ENCODE results near the gene MACF1.

MACF1 gene

GRCh38 chr1:39214998-39215873 lies 10.7 kb downstream of the MACF1 start:
- peaks cover 67% of the 10 kb centered on the region for H3K4me1 Mint-ChIP-seq (ENCODE audit: low read depth)
- H3K9me3 Mint-ChIP-seq, result no peaks in the 10 kb centered on the region
- peaks cover 13% of the 10 kb centered on the region for H3K36me3 Mint-ChIP-seq (ENCODE audit: low read depth)
- H3K4me3 Mint-ChIP-seq, result peak overlapping the region; percentile 95
- no peaks in the 10 kb centered on the region for H3K27me3 Mint-ChIP-seq
- H3K27ac Mint-ChIP-seq, result peak overlapping the region; percentile 94

- peak overlapping the region; percentile 94 for H3K27ac Mint-ChIP-seq
- no peaks in the 10 kb centered on the region for H3K9me3 Mint-ChIP-seq
- no peaks in the 10 kb centered on the region for H3K27me3 Mint-ChIP-seq
- peaks cover 19% of the 10 kb centered on the region for H3K36me3 Mint-ChIP-seq (ENCODE audit: low read depth)
- peak overlapping the region; percentile 95 for H3K4me3 Mint-ChIP-seq
- H3K4me1 Mint-ChIP-seq (ENCODE audit: low read depth), result peaks cover 77% of the 10 kb centered on the region
Measured at GRCh38 chr1:39216771-39217170, 12.3 kb downstream of the MACF1 start.

GRCh38 chr1:39220891-39221870 lies 16.7 kb downstream of the MACF1 start:
- Mint-ChIP-seq H3K4me3 (no peak overlapping the region), H3K4me1 (ENCODE audit: low read depth) (peaks cover 77% of the 10 kb centered on the region), H3K27ac (peak overlapping the region; percentile 10), H3K36me3 (ENCODE audit: low read depth) (peaks cover 41% of the 10 kb centered on the region), H3K9me3 (no peaks in the 10 kb centered on the region), H3K27me3 (no peaks in the 10 kb centered on the region)

GRCh38 chr1:39224295-39224829 lies 19.9 kb downstream of the MACF1 start:
- Mint-ChIP-seq H3K4me3 (no peak overlapping the region), H3K4me1 (ENCODE audit: low read depth) (peaks cover 61% of the 10 kb centered on the region), H3K27me3 (no peaks in the 10 kb centered on the region), H3K9me3 (no peaks in the 10 kb centered on the region), H3K36me3 (ENCODE audit: low read depth) (peaks cover 51% of the 10 kb centered on the region), H3K27ac (peak overlapping the region; percentile 64)

- no peak overlapping the region for H3K27ac Mint-ChIP-seq
- H3K4me1 Mint-ChIP-seq (ENCODE audit: low read depth), result peaks cover 63% of the 10 kb centered on the region
- H3K9me3 Mint-ChIP-seq, result no peaks in the 10 kb centered on the region
- peaks cover 47% of the 10 kb centered on the region for H3K36me3 Mint-ChIP-seq (ENCODE audit: low read depth)
- no peaks in the 10 kb centered on the region for H3K27me3 Mint-ChIP-seq
- H3K4me3 Mint-ChIP-seq, result no peak overlapping the region
Measured at GRCh38 chr1:39226836-39227235, 22.3 kb downstream of the MACF1 start.

GRCh38 chr1:39228252-39228651 lies 23.8 kb downstream of the MACF1 start:
- no peak overlapping the region for H3K27ac Mint-ChIP-seq

GRCh38 chr1:39229504-39229903 lies 25.0 kb downstream of the MACF1 start:
- Mint-ChIP-seq H3K27ac (peak overlapping the region; percentile 57), H3K36me3 (ENCODE audit: low read depth) (peaks cover 37% of the 10 kb centered on the region), H3K4me3 (no peak overlapping the region), H3K9me3 (no peaks in the 10 kb centered on the region), H3K27me3 (no peaks in the 10 kb centered on the region), H3K4me1 (ENCODE audit: low read depth) (peaks cover 55% of the 10 kb centered on the region)

More at GRCh38 chr1:39228252-39228651, 23.8 kb downstream of the MACF1 start:
- Mint-ChIP-seq H3K4me1 (ENCODE audit: low read depth) (peaks cover 63% of the 10 kb centered on the region), H3K4me3 (no peak overlapping the region), H3K36me3 (ENCODE audit: low read depth) (peaks cover 47% of the 10 kb centered on the region), H3K9me3 (no peaks in the 10 kb centered on the region), H3K27me3 (no peaks in the 10 kb centered on the region)

- peaks cover 41% of the 10 kb centered on the region for H3K36me3 Mint-ChIP-seq (ENCODE audit: low read depth)
Measured at GRCh38 chr1:39230261-39231190, 26.0 kb downstream of the MACF1 start.

GRCh38 chr1:39236971-39237370 lies 32.5 kb downstream of the MACF1 start:
- Mint-ChIP-seq H3K27me3 (no peaks in the 10 kb centered on the region), H3K9me3 (no peaks in the 10 kb centered on the region), H3K27ac (peak overlapping the region; percentile 22), H3K4me1 (ENCODE audit: low read depth) (peaks cover 46% of the 10 kb centered on the region), H3K4me3 (no peak overlapping the region), H3K36me3 (ENCODE audit: low read depth) (peaks cover 49% of the 10 kb centered on the region)

More at GRCh38 chr1:39230261-39231190, 26.0 kb downstream of the MACF1 start:
- Mint-ChIP-seq H3K4me3 (peak overlapping the region; percentile 31), H3K9me3 (no peaks in the 10 kb centered on the region), H3K27ac (peak overlapping the region; percentile 81), H3K4me1 (ENCODE audit: low read depth) (peaks cover 50% of the 10 kb centered on the region), H3K27me3 (no peaks in the 10 kb centered on the region)

- no peaks in the 10 kb centered on the region for H3K27me3 Mint-ChIP-seq
- H3K4me3 Mint-ChIP-seq, result no peak overlapping the region
- H3K36me3 Mint-ChIP-seq (ENCODE audit: low read depth), result peaks cover 43% of the 10 kb centered on the region
- peaks cover 38% of the 10 kb centered on the region for H3K4me1 Mint-ChIP-seq (ENCODE audit: low read depth)
- no peaks in the 10 kb centered on the region for H3K9me3 Mint-ChIP-seq
- H3K27ac Mint-ChIP-seq, result peak overlapping the region; percentile 51
Measured at GRCh38 chr1:39238476-39238875, 34.0 kb downstream of the MACF1 start.

GRCh38 chr1:39239968-39240367 lies 35.5 kb downstream of the MACF1 start:
- Mint-ChIP-seq H3K4me3 (no peak overlapping the region), H3K36me3 (ENCODE audit: low read depth) (peaks cover 43% of the 10 kb centered on the region), H3K4me1 (ENCODE audit: low read depth) (peaks cover 40% of the 10 kb centered on the region), H3K9me3 (no peaks in the 10 kb centered on the region), H3K27ac (no peak overlapping the region), H3K27me3 (no peaks in the 10 kb centered on the region)

GRCh38 chr1:39243302-39243701 lies 38.8 kb downstream of the MACF1 start:
- H3K27me3 Mint-ChIP-seq, result no peaks in the 10 kb centered on the region
- H3K4me3 Mint-ChIP-seq, result no peak overlapping the region
- H3K4me1 Mint-ChIP-seq (ENCODE audit: low read depth), result peaks cover 25% of the 10 kb centered on the region
- H3K27ac Mint-ChIP-seq, result no peak overlapping the region
- H3K9me3 Mint-ChIP-seq, result no peaks in the 10 kb centered on the region
- H3K36me3 Mint-ChIP-seq (ENCODE audit: low read depth), result peaks cover 25% of the 10 kb centered on the region

GRCh38 chr1:39250460-39251240 lies 46.2 kb downstream of the MACF1 start:
- H3K4me3 Mint-ChIP-seq, result no peak overlapping the region
- no peaks in the 10 kb centered on the region for H3K9me3 Mint-ChIP-seq
- peaks cover 18% of the 10 kb centered on the region for H3K4me1 Mint-ChIP-seq (ENCODE audit: low read depth)
- H3K27ac Mint-ChIP-seq, result no peak overlapping the region
- H3K27me3 Mint-ChIP-seq, result no peaks in the 10 kb centered on the region
- peaks cover 44% of the 10 kb centered on the region for H3K36me3 Mint-ChIP-seq (ENCODE audit: low read depth)

Measured in stimulated activated naive CD8-positive, alpha-beta T cell treated with anti-CD3 and anti-CD28 coated beads, Interleukin-15, Interleukin-2, amounts not matched to agents 100 ng/mL and 50 ng/mL, for 24 hours (primary cell).